Stimulated activated CD8-positive, alpha-beta memory T cell treated with anti-CD3 and anti-CD28 coated beads, Interleukin-2, amount 100 ng/mL, for 48 hours (primary cell): Measurements from ENCODE around the gene ZNF429.
"Not testable (repeated sequence)": the region's sequence is repeated elsewhere in the genome, so short reads cannot be mapped to it uniquely, and the experiment has no call there.

Source experiments
- DNase-seq, 2 donors: peaks; one replicate each; pipeline ENCODE4 v3.0.0-alpha.2; 2020; ENCODE audit warnings: low read depth in 2 of 2

ZNF429 gene

DNA sequence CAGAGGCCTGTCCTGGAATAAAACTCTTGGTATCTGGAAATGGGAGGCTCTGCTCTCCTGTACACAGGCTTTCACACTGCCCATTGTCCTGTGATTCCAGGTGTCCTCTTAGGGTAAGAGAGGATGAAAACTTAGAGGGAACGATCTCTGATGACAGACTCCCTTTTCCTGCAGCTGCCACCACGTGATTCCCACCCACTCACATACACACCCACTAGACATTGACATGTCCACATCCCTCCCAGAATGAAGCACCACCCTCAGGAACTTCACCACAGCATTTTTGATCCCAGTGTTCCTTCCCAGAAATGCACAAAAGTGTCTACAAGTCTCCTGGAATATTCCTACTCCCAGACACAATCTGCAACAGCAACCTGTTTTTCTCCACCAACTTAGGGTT lies 8.2 kb downstream of the ZNF429 start:
- DNase-seq, result no peak

DNA sequence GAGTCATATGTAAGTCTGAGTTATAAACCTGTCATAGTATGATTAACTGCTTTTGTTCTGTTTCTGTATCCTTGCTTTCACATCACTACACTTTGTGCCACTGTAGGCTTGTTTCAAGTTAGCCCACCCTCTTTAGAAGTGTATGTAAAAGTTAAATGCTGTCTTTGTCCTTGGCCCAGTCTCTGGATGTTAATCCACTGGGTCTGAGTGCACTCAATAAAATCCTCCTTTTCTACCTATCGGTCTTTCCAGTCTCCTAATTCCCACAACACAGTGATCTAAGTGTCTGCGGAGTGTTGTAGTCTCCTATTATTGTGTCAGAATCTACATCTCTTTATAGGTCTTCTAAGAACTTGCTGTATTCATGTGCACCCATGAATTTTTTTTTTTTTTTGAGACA lies 14.1 kb downstream of the ZNF429 start:
- DNase-seq, result no peak

DNA sequence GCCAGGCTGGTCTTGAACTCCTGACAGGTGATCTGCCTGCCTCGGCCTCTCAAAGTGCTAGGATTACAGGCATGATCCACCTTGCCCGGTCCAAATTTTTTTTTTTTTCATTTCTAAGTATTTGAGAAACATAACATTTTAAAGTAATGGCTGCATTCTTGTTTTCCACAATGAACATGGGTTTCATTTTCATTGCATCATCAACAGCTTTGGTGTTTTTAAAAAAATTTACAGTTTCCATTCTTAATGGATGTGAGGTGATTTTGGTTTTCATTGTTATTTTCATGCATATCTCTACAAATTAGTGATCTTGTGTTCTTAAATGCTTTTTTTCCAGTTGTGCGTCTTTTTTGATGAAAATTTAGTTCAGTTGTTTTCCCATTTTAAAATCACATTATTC lies 27.5 kb downstream of the ZNF429 start:
- no peak for DNase-seq

GRCh38 chr19:21536741-21537290 lies 31.4 kb downstream of the ZNF429 start:
- not testable (repeated sequence) for DNase-seq

DNA sequence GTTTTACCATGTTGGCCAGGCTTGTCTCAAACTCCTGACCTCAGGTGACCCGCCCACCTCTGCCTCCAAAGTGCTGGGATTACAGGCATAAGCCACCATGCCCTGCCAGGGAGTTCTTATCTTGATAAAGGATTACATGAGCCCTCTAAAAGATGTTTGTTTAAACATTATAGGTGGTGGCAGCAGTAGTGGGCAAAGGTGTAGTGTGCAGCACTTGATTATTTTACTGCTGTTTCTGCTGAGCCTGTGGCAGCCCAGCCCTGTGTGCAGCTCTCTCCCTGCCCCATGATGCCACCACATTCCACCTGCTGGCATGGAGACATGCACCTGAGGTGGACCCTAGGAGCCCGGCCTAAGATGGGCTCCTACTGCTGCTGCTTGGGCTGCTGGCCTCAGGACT lies 54.0 kb downstream of the ZNF429 start:
- no peak for DNase-seq

DNA sequence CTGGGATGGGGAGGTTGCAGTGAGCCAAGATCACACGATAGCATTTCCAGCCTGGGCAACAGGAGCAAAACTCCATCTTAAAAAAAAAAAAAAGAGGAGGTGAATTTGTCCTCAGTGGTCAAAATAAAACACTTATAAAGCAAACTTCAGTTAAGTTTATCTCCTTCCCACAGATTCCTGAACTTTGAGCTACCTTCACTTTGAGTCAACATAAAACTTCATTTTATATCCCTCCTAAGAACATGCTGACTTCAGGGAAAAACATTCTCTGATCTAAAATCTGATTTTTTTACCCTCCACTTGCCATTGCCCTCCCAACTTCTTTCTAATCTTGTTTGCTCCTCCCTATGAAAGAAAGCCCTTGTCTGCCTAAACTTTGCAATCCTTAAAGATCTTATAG lies 59.0 kb downstream of the ZNF429 start:
- DNase-seq, result no peak

DNA sequence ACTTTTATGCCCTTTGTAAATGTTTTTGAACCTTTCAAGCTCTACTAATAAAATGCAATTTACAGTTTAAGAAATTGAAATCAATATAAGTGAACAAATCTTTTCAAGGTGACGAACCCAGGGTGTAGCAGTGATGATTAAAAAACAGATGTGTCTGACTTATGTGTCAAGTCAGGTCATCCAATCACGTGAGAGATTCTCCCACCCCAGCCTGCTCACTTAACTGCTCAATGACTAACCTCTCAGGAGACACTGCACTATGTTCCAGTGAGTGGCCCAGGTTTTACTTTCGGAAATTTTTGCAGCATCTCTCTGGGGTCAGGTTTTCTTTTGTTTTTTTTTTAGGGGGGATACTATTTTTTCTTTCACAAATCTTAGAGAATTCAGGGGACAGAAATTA lies 60.7 kb downstream of the ZNF429 start:
- DNase-seq, result no peak

DNA sequence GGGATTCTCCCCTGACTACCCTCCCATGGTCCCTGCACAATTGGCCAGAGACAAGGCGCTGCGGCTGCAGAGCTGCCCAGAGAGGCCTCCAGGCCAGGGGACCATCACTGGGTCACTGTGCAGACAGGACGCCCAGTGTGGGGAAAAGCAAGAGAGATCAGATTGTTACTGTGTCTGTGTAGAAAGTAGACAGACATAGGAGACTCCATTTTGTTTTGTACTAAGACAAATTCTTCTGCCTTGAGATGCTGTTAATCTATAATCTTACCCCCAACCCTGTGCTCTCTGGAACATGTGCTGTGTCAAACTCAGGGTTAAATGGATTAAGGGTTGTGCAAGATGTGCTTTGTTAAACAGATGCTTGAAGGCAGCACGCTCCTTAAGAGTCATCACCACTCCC lies 62.4 kb downstream of the ZNF429 start:
- not testable (repeated sequence) for DNase-seq

GRCh38 chr19:21568816-21569493 lies 63.6 kb downstream of the ZNF429 start:
- DNase-seq, result peak; percentile 31 to 79

DNA sequence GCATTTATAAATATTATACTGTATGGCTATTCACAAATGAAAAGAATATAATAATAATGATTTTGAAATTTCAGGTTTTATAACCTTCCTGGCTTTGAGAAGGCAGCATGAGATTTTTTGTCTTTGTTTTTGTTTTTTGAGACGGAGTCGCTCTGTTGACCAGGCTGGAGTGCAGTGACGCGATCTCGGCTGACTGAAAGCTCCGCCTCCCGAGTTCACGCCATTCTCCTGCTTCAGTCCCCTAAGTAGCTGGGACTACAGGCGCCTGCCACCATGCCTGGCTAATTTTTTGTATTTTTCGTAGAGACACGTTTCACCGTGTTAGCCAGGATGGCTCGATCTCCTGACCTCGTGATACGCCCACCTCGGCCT lies 64.1 kb downstream of the ZNF429 start:
- peak in 1 of 2 donors; percentile 46 for DNase-seq

GRCh38 chr19:21571316-21571715 lies 65.9 kb downstream of the ZNF429 start:
- DNase-seq, result no peak

DNA sequence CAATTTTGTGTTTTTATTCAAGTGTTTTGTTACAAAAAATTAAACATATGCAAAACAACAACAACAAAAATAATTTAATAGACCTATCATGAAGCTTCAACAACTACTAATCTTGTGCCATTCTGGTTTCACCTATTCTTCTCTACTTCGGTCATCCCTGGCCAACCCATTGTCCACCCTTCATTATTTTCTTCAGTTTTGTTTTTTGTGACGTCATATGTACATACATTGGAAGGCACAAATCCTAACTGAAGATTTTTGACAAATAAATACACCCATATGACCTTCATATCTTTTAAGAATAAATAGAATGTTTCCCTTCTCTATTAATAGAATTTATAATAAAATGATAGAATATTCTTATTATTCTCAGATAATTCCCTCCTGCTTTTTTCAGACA lies 69.2 kb downstream of the ZNF429 start:
- DNase-seq, result no peak

GRCh38 chr19:21576481-21576880 lies 71.1 kb downstream of the ZNF429 start:
- DNase-seq, result no peak

GRCh38 chr19:21580101-21580500 lies 74.7 kb downstream of the ZNF429 start:
- no peak for DNase-seq

DNA sequence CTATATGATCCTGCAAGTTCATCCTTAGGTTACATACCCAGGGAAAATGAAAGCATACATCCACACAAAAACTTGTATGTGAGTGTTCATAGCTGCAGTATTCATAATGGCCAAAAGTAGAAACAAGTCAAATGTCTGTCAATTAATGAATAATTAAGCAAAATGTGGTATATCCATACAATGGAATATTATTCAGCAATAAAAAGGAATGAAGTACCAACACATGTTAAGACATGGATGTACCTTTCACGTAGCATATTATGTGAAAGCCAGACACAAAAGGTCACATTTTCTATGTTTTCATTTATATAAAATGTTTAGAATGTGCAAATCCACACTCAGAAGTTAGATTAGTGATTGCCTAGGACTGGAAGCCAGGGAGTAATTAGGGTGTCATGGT lies 75.4 kb downstream of the ZNF429 start:
- DNase-seq, result no peak

DNA sequence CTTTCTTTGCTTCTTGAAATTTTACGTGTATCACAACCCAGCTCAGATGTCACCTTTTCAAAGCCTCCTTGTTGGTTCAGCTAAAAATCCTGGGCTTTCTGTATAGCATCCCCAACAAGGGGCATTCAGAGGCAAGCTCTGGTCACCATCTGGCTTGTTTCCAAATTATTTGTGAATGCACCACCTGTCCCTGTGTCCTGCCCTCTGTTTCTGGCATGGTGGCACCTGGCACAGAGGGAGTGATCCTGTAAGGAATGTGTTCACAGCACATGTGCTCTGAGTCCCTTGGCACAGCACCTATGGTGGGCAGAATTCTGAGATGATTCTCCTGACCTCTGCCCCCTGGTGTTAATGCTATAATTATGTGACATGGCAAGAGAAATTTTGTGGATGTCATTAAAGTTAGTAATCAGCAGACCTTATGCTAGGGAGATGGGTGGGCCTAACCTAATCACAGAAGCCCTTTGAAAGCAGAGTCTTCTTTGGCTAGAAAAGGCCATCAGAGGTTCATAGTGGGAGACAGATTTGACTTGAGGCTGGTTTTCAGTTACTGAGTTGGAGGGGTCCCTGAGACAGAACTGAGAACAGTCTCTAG lies 76.3 kb downstream of the ZNF429 start:
- no peak for DNase-seq

DNA sequence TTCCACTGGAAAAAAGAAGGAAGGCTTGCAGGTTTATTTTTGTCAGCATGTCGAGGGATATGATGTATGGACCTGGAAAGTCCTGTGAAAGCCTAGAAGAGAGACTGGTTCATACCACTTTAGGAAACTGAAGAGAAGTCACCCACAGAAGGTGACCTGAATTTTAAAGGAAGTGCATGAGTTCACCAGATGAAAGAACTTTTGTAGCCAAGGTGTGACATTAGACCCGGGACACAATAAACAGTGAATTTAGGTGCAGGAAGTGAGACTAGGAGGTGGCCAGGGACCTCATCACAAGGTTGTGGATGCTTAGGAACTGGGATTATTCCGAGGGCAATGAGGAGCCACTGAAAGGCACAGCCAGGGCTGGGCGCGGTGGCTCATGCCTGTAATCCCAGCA lies 79.1 kb downstream of the ZNF429 start:
- no peak for DNase-seq

- no peak for DNase-seq
Measured at GRCh38 chr19:21585281-21585890, 80.0 kb downstream of the ZNF429 start.

DNA sequence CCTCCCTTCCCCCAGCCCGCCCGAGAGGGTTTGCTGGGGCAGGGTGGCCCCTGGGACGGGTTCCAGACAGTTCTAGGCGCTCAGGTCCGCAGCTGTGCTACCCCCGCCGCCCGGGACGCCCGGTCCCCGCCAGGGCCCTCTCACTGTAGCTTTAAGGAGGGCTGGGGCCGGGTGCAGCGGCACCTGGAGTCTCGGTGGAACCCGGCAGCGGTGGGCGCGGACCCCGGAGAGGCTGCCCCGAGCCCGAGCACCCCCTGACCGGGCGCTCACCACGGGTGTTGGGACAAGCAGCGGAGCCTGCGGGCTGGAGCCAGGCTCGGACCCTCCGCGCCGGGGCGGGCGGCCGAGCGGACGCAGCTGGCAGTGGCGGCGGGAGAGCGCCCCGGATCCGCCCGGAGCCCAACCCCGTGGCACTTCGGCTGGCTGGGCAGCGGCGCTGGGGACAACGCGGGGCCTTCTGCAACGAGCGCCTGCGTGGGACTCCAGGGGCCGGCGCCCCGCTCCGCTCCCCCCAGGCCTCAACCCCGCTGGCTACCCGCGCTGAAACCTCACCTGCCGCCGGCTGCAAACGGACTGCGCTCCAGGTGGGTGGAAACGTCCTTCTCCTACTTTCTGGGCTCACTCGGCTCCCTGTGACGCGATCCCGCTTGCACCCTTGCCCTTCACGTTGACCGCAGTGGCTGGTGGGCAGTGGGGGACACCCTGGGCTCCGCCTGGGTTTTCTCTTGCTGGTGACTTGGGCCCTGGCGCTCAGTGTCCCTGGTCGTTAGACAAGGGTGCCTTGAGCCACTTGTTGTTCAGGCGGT lies 81.1 kb downstream of the ZNF429 start:
- DNase-seq, result no peak

- no peak for DNase-seq
Measured at GRCh38 chr19:21587117-21587461, 81.7 kb downstream of the ZNF429 start.

- no peak for DNase-seq
Measured at GRCh38 chr19:21587549-21587948, 82.1 kb downstream of the ZNF429 start.

- DNase-seq, result no peak
Measured at GRCh38 chr19:21588065-21588601, 82.7 kb downstream of the ZNF429 start.
